Testis (tissue), 3 donors: Measurements from ENCODE around the gene EHD4. TPM values are rescaled to one million over a fixed set of nuclear protein-coding genes. Genes with fewer than 3 reads are reported as not detected.

Experiments used
- DNase-seq: peaks from one replicate; pipeline ENCODE4 v3.0.0-alpha.2; 2019
- H3K27ac ChIP-seq, 2 donors: fragments of 200-600 bp; sonication (generic); one replicate each; pipeline ENCODE4 v1.5.1; 2019
- H3K27me3 ChIP-seq: fragments of 200-600 bp; sonication (generic); one replicate; pipeline ENCODE4 v1.5.1; 2019
- H3K36me3 ChIP-seq: fragments of 200-600 bp; sonication (generic); one replicate; pipeline ENCODE4 v1.5.1; 2017; ENCODE audit warnings: low read depth; ENCODE audit errors: missing control alignments
- H3K4me1 ChIP-seq: fragments of 200-600 bp; sonication (generic); one replicate; pipeline ENCODE4 v1.5.1; 2019
- H3K4me3 ChIP-seq, 2 donors: fragments of 200-600 bp; sonication (generic); one replicate each; pipeline ENCODE4 v1.5.1; 2017 to 2019
- H3K9me3 ChIP-seq: fragments of 200-600 bp; sonication (generic); one replicate; pipeline ENCODE4 v1.5.1; 2017
- POLR2A ChIP-seq: fragments of 450-650 bp; IDR thresholded peaks from one replicate; pipeline ENCODE4 v1.6.1; 2017; ENCODE audit warnings: antibody characterized with exemption, mild to moderate bottlenecking, moderate library complexity
- WGBS, 2 donors: methylation state at CpG; one replicate each; pipeline ENCODE4 v1.1.5; 2018; 5-methylcytosine and 5-hydroxymethylcytosine counted together
- intact Hi-C: fragments of 100-400 bp; cut with DNase I; formaldehyde crosslinking; loops from one replicate; pipeline ENCODE4 v1.15.1; 2023; ENCODE audit warnings: low total_unique reads
- polyA plus RNA-seq: library from polyadenylated mRNA; stranded (reverse); fragments of 350-450 nt; fragmentation: Illumina TruSeq; extraction: RNeasy Lipid Tissue Mini Kit (QIAGEN cat#74804); gene quantifications from one replicate; pipeline ENCODE4 v1.2.3, GENCODE V29; 2014; ENCODE audit warnings: low read depth, low replicate concordance; ENCODE audit not compliant: insufficient read depth
- total RNA-seq, 2 donors: library from RNA; depleted of rRNA; stranded (reverse); fragments of >200 nt; gene quantifications; one replicate each; pipeline ENCODE4 v1.2.3, GENCODE V29; 2016
- TF ChIP-seq, protein P1 (sequence below), 3 experiments: fragments of 450-650 bp in 2 of 3; fragments of 200-600 bp in 1 of 3; sonication (generic) in 1 of 3; IDR thresholded peaks; one replicate each; pipeline ENCODE4 v1.5.1; 2016 to 2019; ENCODE audit warnings: antibody characterized with exemption in 3 of 3, mild to moderate bottlenecking in 2 of 3, moderate library complexity in 1 of 3

Gene EHD4
- total and polyA plus RNA-seq, 3 donors from 2014 or later, result 8.0 to 10.2 (median 9.4) TPM

DNA sequence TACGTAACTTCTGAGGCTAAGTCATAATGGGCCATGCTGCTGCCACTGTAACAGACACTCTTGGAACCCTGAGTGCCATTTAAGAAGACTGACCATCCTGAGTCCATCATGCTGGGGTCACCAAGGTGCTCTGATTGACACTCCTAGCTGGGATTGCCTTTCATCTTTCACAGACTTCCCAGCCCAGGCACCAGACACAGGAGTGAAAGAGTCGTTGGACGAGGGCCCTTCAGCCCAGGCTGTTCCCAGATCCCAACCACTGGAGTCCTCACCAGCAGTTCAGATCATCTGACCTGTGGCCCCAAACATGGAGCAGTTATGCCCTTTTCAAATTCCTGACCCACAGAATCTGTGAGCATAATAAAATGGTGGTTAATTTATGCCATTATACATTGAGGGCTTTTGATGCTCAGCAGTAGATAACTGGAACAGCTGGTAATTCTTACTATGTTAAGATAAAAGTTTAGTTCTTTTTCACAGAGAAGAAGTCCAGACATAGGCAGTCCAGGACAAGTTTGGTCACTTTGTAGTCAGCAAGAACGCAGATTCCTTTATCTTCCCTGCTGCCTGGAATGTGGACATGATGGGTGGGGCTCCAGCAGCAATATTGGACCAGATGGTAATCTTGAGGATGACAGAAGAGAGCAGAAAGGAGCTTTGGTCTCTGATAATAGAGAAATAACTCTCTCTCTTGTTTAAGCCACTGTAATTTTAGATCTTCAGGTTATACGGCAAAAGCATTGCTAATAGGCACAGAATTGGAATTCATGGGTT is 7.3 kb upstream of the EHD4 start:
- Histone ChIP-seq H3K4me1 (peaks cover 12% of the 10 kb centered on the region), H3K4me3 (no peak overlapping the region), H3K9me3 (no peaks in the 10 kb centered on the region), H3K27me3 (no peaks in the 10 kb centered on the region), H3K36me3 (no peaks in the 10 kb centered on the region), H3K27ac (no peak overlapping the region)
- intact Hi-C loops, result no loop called here
- TF ChIP-seq, protein P1, sequence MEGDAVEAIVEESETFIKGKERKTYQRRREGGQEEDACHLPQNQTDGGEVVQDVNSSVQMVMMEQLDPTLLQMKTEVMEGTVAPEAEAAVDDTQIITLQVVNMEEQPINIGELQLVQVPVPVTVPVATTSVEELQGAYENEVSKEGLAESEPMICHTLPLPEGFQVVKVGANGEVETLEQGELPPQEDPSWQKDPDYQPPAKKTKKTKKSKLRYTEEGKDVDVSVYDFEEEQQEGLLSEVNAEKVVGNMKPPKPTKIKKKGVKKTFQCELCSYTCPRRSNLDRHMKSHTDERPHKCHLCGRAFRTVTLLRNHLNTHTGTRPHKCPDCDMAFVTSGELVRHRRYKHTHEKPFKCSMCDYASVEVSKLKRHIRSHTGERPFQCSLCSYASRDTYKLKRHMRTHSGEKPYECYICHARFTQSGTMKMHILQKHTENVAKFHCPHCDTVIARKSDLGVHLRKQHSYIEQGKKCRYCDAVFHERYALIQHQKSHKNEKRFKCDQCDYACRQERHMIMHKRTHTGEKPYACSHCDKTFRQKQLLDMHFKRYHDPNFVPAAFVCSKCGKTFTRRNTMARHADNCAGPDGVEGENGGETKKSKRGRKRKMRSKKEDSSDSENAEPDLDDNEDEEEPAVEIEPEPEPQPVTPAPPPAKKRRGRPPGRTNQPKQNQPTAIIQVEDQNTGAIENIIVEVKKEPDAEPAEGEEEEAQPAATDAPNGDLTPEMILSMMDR (IDR thresholded peaks at IDR 0.05), result no peak
- TF ChIP-seq POLR2A, result no peak
- WGBS, 2 donors, result 71 to 82% methylated on average over 5 of the region's 5 CpGs
- DNase-seq, result no peak

DNA sequence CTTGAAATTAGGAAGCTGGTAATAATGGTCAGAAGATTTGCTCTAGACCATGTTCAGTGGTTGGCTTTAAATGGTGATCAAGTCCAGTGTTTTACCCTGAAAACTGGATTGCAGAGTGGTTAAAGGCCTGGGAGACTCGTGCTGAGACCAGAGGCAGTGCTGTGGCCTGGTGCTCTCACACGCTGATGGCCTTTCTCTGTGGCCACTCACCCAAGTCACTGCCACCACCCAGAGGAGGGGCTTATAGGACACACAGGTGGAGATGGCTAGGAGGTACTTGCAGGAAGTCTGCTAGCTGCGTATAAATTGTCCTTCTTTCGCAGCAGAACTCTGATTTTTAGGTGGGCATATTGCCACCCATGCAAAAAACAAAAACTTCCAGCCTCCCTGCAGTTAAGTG is 6.2 kb upstream of the EHD4 start:
- H3K9me3 ChIP-seq, result no peaks in the 10 kb centered on the region
- intact Hi-C loops, result no loop called here
- no peak overlapping the region for H3K27ac ChIP-seq
- no peaks in the 10 kb centered on the region for H3K27me3 ChIP-seq
- WGBS, 2 donors, result 90 to 92% methylated on average over 4 of the region's 4 CpGs
- H3K4me1 ChIP-seq, result peaks cover 12% of the 10 kb centered on the region
- DNase-seq, result no peak
- H3K4me3 ChIP-seq, result no peak overlapping the region
- TF ChIP-seq, protein P1 (IDR thresholded peaks at IDR 0.05), result no peak
- TF ChIP-seq POLR2A, result no peak
- H3K36me3 ChIP-seq, result no peaks in the 10 kb centered on the region

GRCh38 chr15:41977757-41978383 is 5.5 kb upstream of the EHD4 start:
- Histone ChIP-seq H3K4me3 (no peak overlapping the region), H3K27ac (no peak overlapping the region), H3K36me3 (no peaks in the 10 kb centered on the region), H3K9me3 (no peaks in the 10 kb centered on the region), H3K4me1 (peaks cover 12% of the 10 kb centered on the region), H3K27me3 (no peaks in the 10 kb centered on the region)
- intact Hi-C loops, result no loop called here
- DNase-seq, result no peak
- 75 to 76% methylated on average over 6 of the region's 6 CpGs for WGBS, 2 donors
- TF ChIP-seq, protein P1 (IDR thresholded peaks at IDR 0.05), result no peak
- TF ChIP-seq POLR2A, result no peak

GRCh38 chr15:41975669-41976068 is 3.3 kb upstream of the EHD4 start:
- 74 to 83% methylated on average over 2 of the region's 2 CpGs for WGBS, 2 donors
- intact Hi-C loops, result no loop called here
- Histone ChIP-seq H3K27ac (no peak overlapping the region), H3K36me3 (no peaks in the 10 kb centered on the region), H3K9me3 (no peaks in the 10 kb centered on the region), H3K4me3 (no peak overlapping the region), H3K4me1 (peaks cover 16% of the 10 kb centered on the region), H3K27me3 (no peaks in the 10 kb centered on the region)
- no peak for DNase-seq
- TF ChIP-seq POLR2A, result no peak
- TF ChIP-seq, protein P1 (IDR thresholded peaks at IDR 0.05), result no peak
